ENCODE measurements around the gene DYNLL1.

DNA sequence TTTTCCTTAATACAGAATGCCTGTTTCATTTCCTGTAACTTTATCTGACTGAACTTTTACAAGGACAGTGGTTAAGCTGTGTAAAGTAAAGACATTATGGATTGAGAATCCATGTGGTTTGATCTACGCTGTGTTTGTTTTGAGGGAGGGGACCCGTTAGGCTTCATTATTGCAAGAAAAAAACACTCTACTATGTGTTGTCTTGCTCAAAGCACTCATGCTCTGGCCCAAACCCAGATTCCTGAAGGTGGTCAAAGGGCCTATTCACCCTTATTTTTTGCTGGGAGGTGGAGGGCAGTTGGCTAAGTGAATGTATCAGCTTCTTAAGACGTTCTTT is 50.1 kb downstream of the DYNLL1 start:
- TF ChIP-seq POLR2AphosphoS5 (IDR thresholded peaks at IDR 0.05): no peak
- TF ChIP-seq, protein P1, sequence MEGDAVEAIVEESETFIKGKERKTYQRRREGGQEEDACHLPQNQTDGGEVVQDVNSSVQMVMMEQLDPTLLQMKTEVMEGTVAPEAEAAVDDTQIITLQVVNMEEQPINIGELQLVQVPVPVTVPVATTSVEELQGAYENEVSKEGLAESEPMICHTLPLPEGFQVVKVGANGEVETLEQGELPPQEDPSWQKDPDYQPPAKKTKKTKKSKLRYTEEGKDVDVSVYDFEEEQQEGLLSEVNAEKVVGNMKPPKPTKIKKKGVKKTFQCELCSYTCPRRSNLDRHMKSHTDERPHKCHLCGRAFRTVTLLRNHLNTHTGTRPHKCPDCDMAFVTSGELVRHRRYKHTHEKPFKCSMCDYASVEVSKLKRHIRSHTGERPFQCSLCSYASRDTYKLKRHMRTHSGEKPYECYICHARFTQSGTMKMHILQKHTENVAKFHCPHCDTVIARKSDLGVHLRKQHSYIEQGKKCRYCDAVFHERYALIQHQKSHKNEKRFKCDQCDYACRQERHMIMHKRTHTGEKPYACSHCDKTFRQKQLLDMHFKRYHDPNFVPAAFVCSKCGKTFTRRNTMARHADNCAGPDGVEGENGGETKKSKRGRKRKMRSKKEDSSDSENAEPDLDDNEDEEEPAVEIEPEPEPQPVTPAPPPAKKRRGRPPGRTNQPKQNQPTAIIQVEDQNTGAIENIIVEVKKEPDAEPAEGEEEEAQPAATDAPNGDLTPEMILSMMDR (IDR thresholded peaks at IDR 0.05): no peak

Measured in breast epithelium (tissue), 3 donors.